Endothelial cell of umbilical vein (primary cell): ENCODE results near the gene KCNC4. TPM values are rescaled to one million over a fixed set of nuclear protein-coding genes. Genes with fewer than 3 reads are reported as not detected.

Source experiments
- BruUV-seq: library from RNA; stranded (reverse); fragments of 400-500 nt; replicated peaks from 2 replicates; lab custom pipeline; 2021; lab: Mats Ljungman, UMichigan
- CTCF ChIA-PET: fragments of 300-600, 350-600 bp; sonication (Branson Sonifier 250); formaldehyde crosslinking; loops from one replicate; lab custom pipeline; 2021; ENCODE audit warnings: antibody characterized with exemption, inconsistent platforms; lab: Charles Lee
- POLR2A ChIA-PET: fragments of 300-600, 350-600 bp; sonication (Branson Sonifier 250); formaldehyde crosslinking; loops from one replicate; lab custom pipeline; 2021; ENCODE audit warnings: antibody characterized with exemption, inconsistent platforms; lab: Charles Lee
- DNase-seq: peaks from one replicate; pipeline ENCODE4 v3.0.0-alpha.2; 2011; ENCODE audit warnings: low read depth, low spot score
- FAIRE-seq: peaks from 2 replicates; lab custom pipeline; 2011; peaks lifted over from hg19 to GRCh38; lab: Jason Lieb, UNC
- H2AFZ ChIP-seq: 2 replicates; pipeline ENCODE4 v1.6.0; 2012; ENCODE audit warnings: low read depth, low read length, control low read depth, inconsistent platforms
- H3K27ac ChIP-seq: 2 replicates; pipeline ENCODE4 v1.5.1; 2011; ENCODE audit warnings: low read depth, mild to moderate bottlenecking, control low read depth, low read length, moderate library complexity; ENCODE audit not compliant: insufficient read depth
- H3K27me3 ChIP-seq, 2 experiments: 2 replicates each; pipeline versions ENCODE4 v1.6.0 to v1.6.1; 2011; ENCODE audit warnings: low read length in 2 of 2, mixed read lengths in 1 of 2; ENCODE audit not compliant: control insufficient read depth in 2 of 2, insufficient read depth in 2 of 2
- H3K36me3 ChIP-seq, 2 experiments: 2 replicates in 1 of 2; 3 replicates in 1 of 2; pipeline ENCODE4 v1.5.1; 2011; ENCODE audit warnings: low read length in 2 of 2, mild to moderate bottlenecking in 1 of 2, moderate library complexity in 1 of 2; ENCODE audit not compliant: control insufficient read depth in 2 of 2, insufficient read depth in 2 of 2; ENCODE audit errors: extremely low read depth in 1 of 2
- H3K4me1 ChIP-seq: 3 replicates; pipeline ENCODE4 v1.5.1; 2011; ENCODE audit warnings: mild to moderate bottlenecking, low read length; ENCODE audit not compliant: control insufficient read depth, insufficient read depth; ENCODE audit errors: extremely low read depth
- H3K4me2 ChIP-seq: 2 replicates; pipeline ENCODE4 v1.6.1; 2011; ENCODE audit warnings: low read length, control low read depth, mixed read lengths; ENCODE audit not compliant: insufficient read depth
- H3K4me3 ChIP-seq, 3 experiments: fragments of 200-600 bp in 1 of 3; sonication (generic), shearing (Covaris generic) in 1 of 3; replicated peaks in 1 of 3; 2 replicates each; pipeline ENCODE4 v1.5.1; 2011 to 2016; ENCODE audit warnings: control low read depth in 3 of 3, low read length in 3 of 3, mild to moderate bottlenecking in 2 of 3, inconsistent platforms in 1 of 3, low read depth in 1 of 3, moderate library complexity in 1 of 3; ENCODE audit not compliant: insufficient read depth in 1 of 3
- H3K79me2 ChIP-seq: 2 replicates; pipeline ENCODE4 v1.6.0; 2012; ENCODE audit warnings: low read length, inconsistent platforms; ENCODE audit not compliant: control insufficient read depth, insufficient read depth
- H3K9ac ChIP-seq: replicated peaks from 2 replicates; pipeline ENCODE3; 2011; ENCODE audit warnings: low read length, control low read depth; ENCODE audit not compliant: insufficient read depth; ENCODE audit errors: extremely low read depth
- H3K9me1 ChIP-seq: replicated peaks from 3 replicates; pipeline ENCODE4 v1.6.0; 2011; ENCODE audit warnings: mild to moderate bottlenecking, low read length; ENCODE audit not compliant: control insufficient read depth, insufficient read depth; ENCODE audit errors: extremely low read depth
- H3K9me3 ChIP-seq: replicated peaks from 2 replicates; pipeline ENCODE4 v1.5.1; 2012; ENCODE audit warnings: low read length, inconsistent platforms; ENCODE audit not compliant: control insufficient read depth, insufficient read depth
- H4K20me1 ChIP-seq: replicated peaks from 2 replicates; pipeline ENCODE3; 2011; ENCODE audit warnings: mild to moderate bottlenecking, low read length; ENCODE audit not compliant: control insufficient read depth, insufficient read depth; ENCODE audit errors: extremely low read depth
- EZH2 ChIP-seq: IDR thresholded peaks from 2 replicates; pipeline ENCODE4 v1.6.1; 2012; ENCODE audit warnings: borderline replicate concordance, low read depth, mild to moderate bottlenecking, moderate library complexity, low read length, inconsistent platforms; ENCODE audit not compliant: severe bottlenecking
- FOS ChIP-seq: IDR thresholded peaks from 2 replicates; pipeline ENCODE4 v1.6.1; 2011; ENCODE audit warnings: mild to moderate bottlenecking, low read length, moderate library complexity, borderline replicate concordance; ENCODE audit not compliant: insufficient read depth
- GATA2 ChIP-seq: IDR thresholded peaks from 2 replicates; pipeline ENCODE4 v1.7.0; 2011; ENCODE audit warnings: low read depth, mild to moderate bottlenecking, moderate library complexity, mixed read lengths, low read length; ENCODE audit not compliant: insufficient read length, insufficient read depth
- JUN ChIP-seq: IDR thresholded peaks from 2 replicates; pipeline ENCODE4 v1.6.1; 2011; ENCODE audit warnings: borderline replicate concordance, low read depth; ENCODE audit not compliant: insufficient read length, insufficient read depth
- MYC ChIP-seq: IDR thresholded peaks from one replicate; pipeline ENCODE4 v1.6.1; 2011; ENCODE audit warnings: mild to moderate bottlenecking, low read depth, low read length
- POLR2A ChIP-seq: IDR thresholded peaks from 2 replicates; pipeline ENCODE4 v1.6.1; 2012; ENCODE audit warnings: low read depth, mild to moderate bottlenecking, control low read depth, low read length
- POLR2AphosphoS5 ChIP-seq: IDR thresholded peaks from 2 replicates; pipeline ENCODE4 v1.6.1; 2012; ENCODE audit warnings: low read depth, mild to moderate bottlenecking, control low read depth, low read length, moderate library complexity; ENCODE audit not compliant: insufficient read depth
- dilution Hi-C: fragments of 300-500 bp; cut with MboI; formaldehyde crosslinking; loops from one replicate; pipeline ENCODE4 v1.15.0; 2019; ENCODE audit warnings: low sequenced_read_pairs; ENCODE audit not compliant: extremely low pct_ligation_motif_present
- intact Hi-C: fragments of 100-400 bp; cut with micrococcal nuclease; formaldehyde crosslinking; loops from one replicate; pipeline ENCODE4 v1.10.0; 2022
- polyA plus RNA-seq, 4 experiments: library from polyadenylated mRNA; depleted of rRNA in 3 of 4; stranded (reverse) in 3 of 4; unstranded in 1 of 4; fragments of >200 nt; gene quantifications; 2 replicates each; pipeline versions ENCODE4 v1.2.1 to v1.2.3, GENCODE V29; 2011 to 2012; ENCODE audit warnings: missing spikeins in 1 of 4
- total RNA-seq: library from RNA; stranded (reverse); gene quantifications from 2 replicates; pipeline ENCODE4 v1.2.3, GENCODE V29; 2021
- TF ChIP-seq, protein P1 (sequence below), 2 donors: IDR thresholded peaks; 1 replicate in 1 of 2; 2 replicates in 1 of 2; pipeline ENCODE4 v1.5.1; 2011; ENCODE audit warnings: low read length in 2 of 2, mild to moderate bottlenecking in 2 of 2, moderate library complexity in 2 of 2, control low read depth in 1 of 2, inconsistent platforms in 1 of 2, low read depth in 1 of 2; ENCODE audit not compliant: insufficient read depth in 1 of 2; ENCODE audit errors: extremely low read depth in 1 of 2
- TF ChIP-seq, protein P2 (sequence below): IDR thresholded peaks from 2 replicates; pipeline ENCODE4 v1.6.1; 2011; ENCODE audit not compliant: insufficient read depth, insufficient read length

The KCNC4 gene
- total and polyA plus RNA-seq, 2 donors (not counting 3 experiments of a cell fraction or from before 2014, with no cell fraction given), result 6.7 to 22.5 TPM

DNA sequence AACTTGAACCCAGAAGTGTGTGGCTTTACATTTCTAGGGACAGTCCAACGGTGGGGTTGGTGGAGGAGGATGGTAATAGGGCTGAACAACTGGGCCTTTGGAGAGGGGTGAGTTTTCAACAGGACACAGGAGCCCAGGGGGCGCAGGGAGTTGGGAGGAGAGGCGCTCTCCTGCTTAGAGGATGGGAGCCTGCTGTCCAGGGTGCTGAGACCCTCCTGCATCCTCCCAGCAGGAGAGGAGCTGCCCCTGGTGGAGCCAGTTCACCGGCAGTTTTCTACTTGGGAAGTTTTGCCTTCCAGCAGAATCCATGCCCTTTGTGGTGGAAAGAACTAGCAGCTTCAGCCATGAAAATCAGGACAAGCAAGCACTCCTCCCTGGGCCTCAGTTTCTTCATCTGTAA, 8.6 kb downstream of the KCNC4 start:
- TF ChIP-seq GATA2, result no peak
- TF ChIP-seq, protein P1, sequence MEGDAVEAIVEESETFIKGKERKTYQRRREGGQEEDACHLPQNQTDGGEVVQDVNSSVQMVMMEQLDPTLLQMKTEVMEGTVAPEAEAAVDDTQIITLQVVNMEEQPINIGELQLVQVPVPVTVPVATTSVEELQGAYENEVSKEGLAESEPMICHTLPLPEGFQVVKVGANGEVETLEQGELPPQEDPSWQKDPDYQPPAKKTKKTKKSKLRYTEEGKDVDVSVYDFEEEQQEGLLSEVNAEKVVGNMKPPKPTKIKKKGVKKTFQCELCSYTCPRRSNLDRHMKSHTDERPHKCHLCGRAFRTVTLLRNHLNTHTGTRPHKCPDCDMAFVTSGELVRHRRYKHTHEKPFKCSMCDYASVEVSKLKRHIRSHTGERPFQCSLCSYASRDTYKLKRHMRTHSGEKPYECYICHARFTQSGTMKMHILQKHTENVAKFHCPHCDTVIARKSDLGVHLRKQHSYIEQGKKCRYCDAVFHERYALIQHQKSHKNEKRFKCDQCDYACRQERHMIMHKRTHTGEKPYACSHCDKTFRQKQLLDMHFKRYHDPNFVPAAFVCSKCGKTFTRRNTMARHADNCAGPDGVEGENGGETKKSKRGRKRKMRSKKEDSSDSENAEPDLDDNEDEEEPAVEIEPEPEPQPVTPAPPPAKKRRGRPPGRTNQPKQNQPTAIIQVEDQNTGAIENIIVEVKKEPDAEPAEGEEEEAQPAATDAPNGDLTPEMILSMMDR (IDR thresholded peaks at IDR 0.05; ENCODE audit: extremely low read depth in 1 of 2, insufficient read depth in 1 of 2, low read depth in 1 of 2, low read length in 2 of 2), result no peak
- TF ChIP-seq MYC, result no peak
- TF ChIP-seq, protein P2, sequence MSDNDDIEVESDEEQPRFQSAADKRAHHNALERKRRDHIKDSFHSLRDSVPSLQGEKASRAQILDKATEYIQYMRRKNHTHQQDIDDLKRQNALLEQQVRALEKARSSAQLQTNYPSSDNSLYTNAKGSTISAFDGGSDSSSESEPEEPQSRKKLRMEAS, result no peak
- TF ChIP-seq POLR2A, result no peak
- no peak for TF ChIP-seq FOS
- no peak for TF ChIP-seq POLR2AphosphoS5
- TF ChIP-seq EZH2, result no peak
- TF ChIP-seq JUN, result no peak
- H2AFZ ChIP-seq, result no peak overlapping the region
- H3K79me2 ChIP-seq, result no peaks in the 10 kb centered on the region
- peaks cover 0 to 4% of the 10 kb centered on the region in 2 experiments for H3K36me3 ChIP-seq
- H3K9me3 ChIP-seq, result no peaks in the 10 kb centered on the region
- H4K20me1 ChIP-seq, result no peaks in the 10 kb centered on the region
- POLR2A ChIA-PET, result no interaction called here
- H3K27ac ChIP-seq, result no peak overlapping the region
- CTCF ChIA-PET, result interaction anchor here (1.1 to 3.7 kb wide), 5 partner anchors 10 to 277 kb away, joined by 3 to 23 read pairs (median 6); partner anchors contain the start of gene KCNC4
- no peaks in the 10 kb centered on the region for H3K27me3 ChIP-seq
- H3K4me3 ChIP-seq, result no peak overlapping the region
- no peaks in the 10 kb centered on the region for H3K9me1 ChIP-seq
- intact Hi-C loops (loop anchor here (10.0 kb wide), 1 partner anchor 46 kb away; no protein-coding TSS in a partner anchor), dilution Hi-C loops (no loop called here)
- FAIRE-seq, result no peak
- BruUV-seq, result no TSS peak
- DNase-seq, result no peak
- no peak overlapping the region for H3K4me2 ChIP-seq
- H3K4me1 ChIP-seq, result no peaks in the 10 kb centered on the region
- no peak overlapping the region for H3K9ac ChIP-seq
